Neural progenitor cell (in vitro differentiated cells): ENCODE data around the gene OLR1. TPM values are rescaled to one million over a fixed set of nuclear protein-coding genes. Genes with fewer than 3 reads are reported as not detected.

Experiments
- DNase-seq: peaks from one replicate; pipeline ENCODE4 v3.0.0-alpha.2; 2016; ENCODE audit warnings: low spot score
- H2AFZ ChIP-seq: fragments of 200-600 bp; sonication (generic); replicated peaks from 2 replicates; pipeline ENCODE4 v1.6.1; 2016; ENCODE audit warnings: antibody characterized with exemption
- H3F3A ChIP-seq: fragments of 200-600 bp; sonication (generic); 2 replicates; pipeline ENCODE4 v1.6.1; 2016; ENCODE audit warnings: antibody characterized with exemption, low read depth
- H3K27ac ChIP-seq: fragments of 200-600 bp; sonication (generic); 2 replicates; pipeline ENCODE4 v1.5.1; 2016; ENCODE audit warnings: mild to moderate bottlenecking
- H3K27me3 ChIP-seq: fragments of 200-600 bp; sonication (generic); 2 replicates; pipeline ENCODE4 v1.6.1; 2016; ENCODE audit warnings: mild to moderate bottlenecking, moderate library complexity
- H3K36me3 ChIP-seq: fragments of 200-600 bp; sonication (generic); 2 replicates; pipeline ENCODE4 v1.5.1; 2016
- H3K4me1 ChIP-seq: fragments of 200-600 bp; sonication (generic); 2 replicates; pipeline ENCODE4 v1.6.1; 2016; ENCODE audit warnings: mixed run types
- H3K4me2 ChIP-seq: fragments of 200-600 bp; sonication (generic); 2 replicates; pipeline ENCODE4 v1.6.1; 2016
- H3K4me3 ChIP-seq: fragments of 200-600 bp; sonication (generic); 2 replicates; pipeline ENCODE4 v1.5.1; 2016
- H3K79me2 ChIP-seq: fragments of 200-600 bp; sonication (generic); 2 replicates; pipeline ENCODE4 v1.6.1; 2016; ENCODE audit warnings: low read depth
- H3K9ac ChIP-seq: fragments of 200-600 bp; sonication (generic); 2 replicates; pipeline ENCODE4 v1.6.1; 2016
- H3K9me3 ChIP-seq: fragments of 200-600 bp; sonication (generic); 2 replicates; pipeline ENCODE4 v1.5.1; 2016; ENCODE audit warnings: low read depth
- H4K20me1 ChIP-seq: fragments of 200-600 bp; sonication (generic); 2 replicates; pipeline ENCODE4 v1.6.1; 2016; ENCODE audit warnings: low read depth
- H3K27ac Mint-ChIP-seq: 3 replicates; pipeline ENCODE4 v1.8.0; 2021; ENCODE audit warnings: mixed read lengths
- H3K27me3 Mint-ChIP-seq: 2 replicates; pipeline ENCODE4 v1.8.0; 2022; ENCODE audit warnings: low read depth, mild to moderate bottlenecking, inconsistent platforms, moderate library complexity, mixed read lengths; ENCODE audit not compliant: insufficient read depth
- H3K36me3 Mint-ChIP-seq: 3 replicates; pipeline ENCODE4 v1.8.0; 2021; ENCODE audit warnings: mixed read lengths
- H3K4me1 Mint-ChIP-seq: 3 replicates; pipeline ENCODE4 v1.8.0; 2021; ENCODE audit warnings: mixed read lengths
- H3K4me3 Mint-ChIP-seq: 3 replicates; pipeline ENCODE4 v1.8.0; 2021; ENCODE audit warnings: mild to moderate bottlenecking, moderate library complexity, mixed read lengths
- H3K9me3 Mint-ChIP-seq: 3 replicates; pipeline ENCODE4 v1.8.0; 2020; ENCODE audit warnings: mixed read lengths
- CTCF ChIP-seq: fragments of 200-600 bp; sonication (generic); IDR thresholded peaks from 2 replicates; pipeline ENCODE4 v1.5.1; 2017; ENCODE audit warnings: antibody characterized with exemption, mild to moderate bottlenecking
- EZH2 ChIP-seq: fragments of 200-600 bp; sonication (generic); IDR thresholded peaks from 2 replicates; pipeline ENCODE4 v1.6.1; 2017; ENCODE audit warnings: antibody characterized with exemption, mild to moderate bottlenecking, moderate library complexity
- EZH2phosphoT487 ChIP-seq: fragments of 200-600 bp; sonication (generic); IDR thresholded peaks from 2 replicates; pipeline ENCODE4 v1.6.1; 2017; ENCODE audit warnings: antibody characterized with exemption
- total RNA-seq: library from RNA; depleted of rRNA; stranded (reverse); fragments of >200 nt; gene quantifications from 2 replicates; pipeline ENCODE4 v1.2.3, GENCODE V29; 2015; ENCODE audit warnings: low replicate concordance

OLR1 gene
- total RNA-seq, 1 donor from 2014 or later, result not detected

- H2AFZ ChIP-seq, result no peak overlapping the region
- no peak for DNase-seq
These were observed 10.6 kb upstream of the OLR1 start for GRCh38 chr12:10182354-10183049.

GRCh38 chr12:10179776-10180181, 7.8 kb upstream of the OLR1 start:
- Histone ChIP-seq H4K20me1 (no peaks in the 10 kb centered on the region), H3F3A (no peaks in the 10 kb centered on the region), H3K79me2 (no peaks in the 10 kb centered on the region), H3K27me3 (no peaks in the 10 kb centered on the region), H3K4me2 (no peak overlapping the region), H3K9ac (no peak overlapping the region), H3K4me3 (no peak overlapping the region), H3K36me3 (no peaks in the 10 kb centered on the region), H3K4me1 (no peaks in the 10 kb centered on the region), H3K27ac (no peak overlapping the region), H3K9me3 (no peaks in the 10 kb centered on the region), H2AFZ (no peak overlapping the region)
- H3K4me3 Mint-ChIP-seq, result no peak overlapping the region
- TF ChIP-seq CTCF (no peak), EZH2 (no peak), EZH2phosphoT487 (no peak)
- DNase-seq, result no peak
- H3K27me3 Mint-ChIP-seq, result no peaks in the 10 kb centered on the region
- H3K36me3 Mint-ChIP-seq, result no peaks in the 10 kb centered on the region
- no peak overlapping the region for H3K27ac Mint-ChIP-seq
- peaks cover 10% of the 10 kb centered on the region for H3K4me1 Mint-ChIP-seq
- H3K9me3 Mint-ChIP-seq, result no peaks in the 10 kb centered on the region

More at GRCh38 chr12:10182354-10183049, 10.6 kb upstream of the OLR1 start:
- no peaks in the 10 kb centered on the region for H4K20me1 ChIP-seq
- no peak overlapping the region for H3K9ac ChIP-seq
- Mint-ChIP-seq H3K27me3 (no peaks in the 10 kb centered on the region), H3K9me3 (no peaks in the 10 kb centered on the region), H3K36me3 (no peaks in the 10 kb centered on the region), H3K4me1 (peaks cover 10% of the 10 kb centered on the region), H3K27ac (no peak overlapping the region), H3K4me3 (no peak overlapping the region)
- no peak overlapping the region for H3K27ac ChIP-seq
- no peak overlapping the region for H3K4me3 ChIP-seq
- H3K79me2 ChIP-seq, result no peaks in the 10 kb centered on the region
- no peaks in the 10 kb centered on the region for H3K9me3 ChIP-seq
- no peaks in the 10 kb centered on the region for H3K4me1 ChIP-seq
- H3F3A ChIP-seq, result no peaks in the 10 kb centered on the region
- H3K27me3 ChIP-seq, result no peaks in the 10 kb centered on the region
- H3K36me3 ChIP-seq, result no peaks in the 10 kb centered on the region
- no peak overlapping the region for H3K4me2 ChIP-seq
- TF ChIP-seq CTCF, result no peak
- TF ChIP-seq EZH2phosphoT487, result no peak

- Histone ChIP-seq H3K79me2 (no peaks in the 10 kb centered on the region), H3K4me2 (no peak within 1 kb of the TSS), H3K36me3 (no peaks in the 10 kb centered on the region), H3K4me1 (no peaks in the 10 kb centered on the region), H3K9me3 (no peaks in the 10 kb centered on the region), H3K4me3 (no peak within 1 kb of the TSS), H3K27me3 (no peaks in the 10 kb centered on the region), H4K20me1 (no peaks in the 10 kb centered on the region), H3F3A (no peaks in the 10 kb centered on the region), H2AFZ (no peak within 1 kb of the TSS), H3K27ac (no peak within 1 kb of the TSS), H3K9ac (no peak within 1 kb of the TSS)
- no peaks in the 10 kb centered on the region for H3K36me3 Mint-ChIP-seq
- H3K27me3 Mint-ChIP-seq, result no peaks in the 10 kb centered on the region
- H3K4me1 Mint-ChIP-seq, result peaks cover 10% of the 10 kb centered on the region
- TF ChIP-seq EZH2phosphoT487, result no peak
- no peak for TF ChIP-seq EZH2
- no peak for TF ChIP-seq CTCF
- DNase-seq, result no peak
- no peaks in the 10 kb centered on the region for H3K9me3 Mint-ChIP-seq
- no peak within 1 kb of the TSS for H3K27ac Mint-ChIP-seq
- H3K4me3 Mint-ChIP-seq, result no peak within 1 kb of the TSS
These were observed 6.9 kb upstream of the OLR1 start, which contains the start of gene TMEM52B for GRCh38 chr12:10178821-10179220. Gene TMEM52B, plus strand, starts transcription at chr12:10179032. Its CDS starts 543 bp downstream, at chr12:10179575.
